ENCODE results near the gene SLC10A3.

The SLC10A3 gene

GRCh38 chrX:154437971-154438893, 52.2 kb downstream of the SLC10A3 start:
- no peak for DNase-seq (ENCODE audit: low read depth)
